Rectal smooth muscle tissue (tissue), 1 donor: ENCODE results near the gene KCNJ4.

Experiments used
- H3K27ac ChIP-seq: one replicate; pipeline ENCODE4 v1.7.0; 2013; ENCODE audit warnings: low read depth, low read length, inconsistent platforms
- H3K27me3 ChIP-seq: one replicate; pipeline ENCODE4 v1.7.0; 2013; ENCODE audit warnings: low read length; ENCODE audit not compliant: control insufficient read depth, insufficient read depth
- H3K36me3 ChIP-seq: one replicate; pipeline ENCODE4 v1.7.0; 2013; ENCODE audit warnings: low read length; ENCODE audit not compliant: control insufficient read depth, insufficient read depth
- H3K4me1 ChIP-seq: one replicate; pipeline ENCODE4 v1.7.0; 2013; ENCODE audit warnings: low read length; ENCODE audit not compliant: control insufficient read depth, insufficient read depth
- H3K4me3 ChIP-seq: one replicate; pipeline ENCODE4 v1.7.0; 2013; ENCODE audit warnings: low read length
- H3K9ac ChIP-seq: one replicate; pipeline ENCODE4 v1.7.0; 2013; ENCODE audit warnings: low read length

KCNJ4 gene

DNA sequence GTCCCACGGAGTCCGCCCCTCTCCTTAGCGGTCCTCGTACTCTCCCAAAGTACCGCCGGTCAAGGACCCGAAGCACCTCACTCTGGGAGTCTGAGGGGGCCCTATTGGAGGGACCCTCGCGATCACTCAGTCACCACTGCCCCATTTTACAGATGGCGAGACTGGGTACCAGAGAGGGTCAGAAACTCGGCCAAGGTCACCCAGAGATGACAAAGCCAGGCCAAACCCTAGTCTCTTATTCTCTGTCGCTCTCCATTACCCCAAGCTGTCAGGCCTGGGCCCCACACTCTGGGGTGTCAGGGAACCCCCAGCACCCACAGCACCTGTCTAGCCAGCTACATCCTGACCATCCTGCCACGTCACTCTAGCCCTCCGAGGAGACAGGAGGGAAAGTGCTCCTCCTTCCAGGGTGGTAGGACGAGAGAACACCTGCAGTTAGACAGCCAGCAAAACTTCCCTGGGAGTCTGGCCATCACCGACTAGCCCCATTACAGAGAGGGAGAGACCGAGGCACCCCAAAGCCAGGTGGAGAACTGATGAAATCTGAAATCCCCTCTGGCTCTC is 1.4 kb upstream of the KCNJ4 start:
- Histone ChIP-seq H3K4me3 (no peak overlapping the region), H3K9ac (no peak overlapping the region), H3K27me3 (peaks cover 46% of the 10 kb centered on the region), H3K36me3 (no peaks in the 10 kb centered on the region), H3K27ac (no peak overlapping the region), H3K4me1 (peaks cover 3% of the 10 kb centered on the region)

DNA sequence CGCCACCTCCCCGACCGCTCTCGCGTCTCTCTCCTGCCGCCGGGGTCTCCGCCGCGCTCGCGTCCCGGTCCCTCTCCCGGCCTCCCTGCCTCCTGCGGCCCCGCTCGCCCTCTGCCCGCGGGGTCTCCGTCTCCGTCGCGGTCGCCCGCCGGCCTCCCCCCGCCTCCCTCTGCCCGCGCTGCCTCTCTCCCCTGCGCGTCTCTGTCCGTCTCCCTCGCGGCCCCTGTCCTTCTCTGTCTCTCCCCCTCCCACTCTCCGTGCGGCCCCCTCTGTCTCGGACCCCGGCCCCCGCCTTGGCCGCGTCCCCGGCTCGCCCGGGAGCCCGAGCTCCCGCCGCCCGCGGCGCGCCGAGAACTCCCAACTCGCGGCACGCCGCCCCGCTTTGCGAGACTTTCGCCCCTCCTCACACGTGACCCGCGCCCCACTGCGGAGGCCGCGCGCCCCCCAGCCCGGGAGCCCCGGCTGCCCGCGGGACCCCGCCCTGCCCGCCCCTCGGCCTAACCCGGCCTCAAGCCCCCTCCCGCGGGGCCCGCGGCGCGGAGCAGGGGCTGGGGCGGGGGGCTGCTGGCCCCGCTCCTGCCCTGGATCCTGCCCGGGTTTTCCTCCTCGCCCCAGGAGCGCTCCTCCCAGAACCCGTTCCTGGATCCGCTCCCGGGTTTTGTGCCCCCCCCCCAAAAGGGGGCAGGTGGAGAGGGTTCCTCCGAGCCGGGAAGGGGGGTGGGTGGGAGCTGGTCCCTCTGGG is 702 bp upstream of the KCNJ4 start:
- Histone ChIP-seq H3K4me3 (peak overlapping the region; percentile 21), H3K36me3 (no peaks in the 10 kb centered on the region), H3K27me3 (peaks cover 46% of the 10 kb centered on the region), H3K9ac (no peak overlapping the region), H3K4me1 (peaks cover 3% of the 10 kb centered on the region), H3K27ac (no peak overlapping the region)

DNA sequence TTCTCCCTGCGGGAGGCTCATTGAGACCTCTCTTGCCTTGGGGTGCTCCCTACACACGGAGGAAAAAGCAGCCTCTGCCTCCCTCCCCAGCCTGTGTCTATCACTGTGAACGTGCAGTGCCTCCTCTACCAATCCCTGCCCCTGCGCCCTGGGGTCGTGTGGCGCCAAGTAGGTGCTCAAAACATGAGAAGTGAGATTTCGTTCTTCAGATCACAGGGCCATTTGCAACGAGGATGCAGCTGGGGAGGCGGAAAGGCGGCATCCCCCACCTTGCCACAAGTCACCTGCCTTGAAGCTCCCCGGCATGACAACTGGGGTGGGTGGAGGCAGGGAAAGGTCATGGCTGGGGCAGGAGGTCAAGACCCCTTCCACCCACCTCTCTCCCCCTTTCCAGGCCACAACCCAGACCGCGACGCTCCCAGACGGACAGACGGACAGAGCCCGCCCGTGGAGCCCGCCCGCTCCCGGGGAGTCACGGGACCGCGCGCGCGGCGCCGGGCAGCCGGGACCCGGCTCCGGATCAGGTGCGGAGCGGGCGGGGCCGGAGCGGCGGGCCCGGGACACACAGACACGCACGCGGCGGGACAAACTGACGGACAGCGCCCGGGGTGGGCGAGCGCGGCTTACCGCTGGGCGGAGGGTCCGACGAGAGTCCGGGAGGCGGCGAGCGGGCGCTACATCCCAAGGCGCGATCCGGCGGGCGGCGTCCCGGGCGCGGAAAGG is 485 bp downstream of the KCNJ4 start:
- peaks cover 43% of the 10 kb centered on the region for H3K27me3 ChIP-seq
- H3K27ac ChIP-seq: no peak overlapping the region
- H3K4me1 ChIP-seq: peaks cover 3% of the 10 kb centered on the region
- H3K36me3 ChIP-seq: no peaks in the 10 kb centered on the region
- H3K4me3 ChIP-seq: peak overlapping the region; percentile 51
- no peak overlapping the region for H3K9ac ChIP-seq

DNA sequence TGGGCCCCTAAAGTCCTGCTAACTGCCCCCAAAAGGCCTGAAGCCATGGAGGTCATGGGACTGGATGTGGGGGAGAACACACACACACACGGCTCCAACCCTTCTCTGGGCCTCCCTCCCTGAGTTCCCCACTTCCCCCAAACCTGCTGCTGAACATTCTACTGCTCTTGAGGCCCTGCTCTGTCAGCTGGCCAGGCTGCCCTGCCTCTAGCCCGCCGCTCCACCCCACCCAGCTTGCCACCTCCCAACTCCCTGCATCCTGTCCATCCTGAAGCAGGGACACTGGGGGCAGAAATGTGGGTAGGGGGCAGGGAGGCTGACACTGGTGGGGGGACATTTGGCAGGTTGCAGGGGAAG is 1.0 kb downstream of the KCNJ4 start:
- H3K27me3 ChIP-seq: peaks cover 41% of the 10 kb centered on the region
- H3K27ac ChIP-seq: no peak overlapping the region
- no peak overlapping the region for H3K4me3 ChIP-seq
- H3K36me3 ChIP-seq: no peaks in the 10 kb centered on the region
- no peak overlapping the region for H3K9ac ChIP-seq
- peaks cover 3% of the 10 kb centered on the region for H3K4me1 ChIP-seq

DNA sequence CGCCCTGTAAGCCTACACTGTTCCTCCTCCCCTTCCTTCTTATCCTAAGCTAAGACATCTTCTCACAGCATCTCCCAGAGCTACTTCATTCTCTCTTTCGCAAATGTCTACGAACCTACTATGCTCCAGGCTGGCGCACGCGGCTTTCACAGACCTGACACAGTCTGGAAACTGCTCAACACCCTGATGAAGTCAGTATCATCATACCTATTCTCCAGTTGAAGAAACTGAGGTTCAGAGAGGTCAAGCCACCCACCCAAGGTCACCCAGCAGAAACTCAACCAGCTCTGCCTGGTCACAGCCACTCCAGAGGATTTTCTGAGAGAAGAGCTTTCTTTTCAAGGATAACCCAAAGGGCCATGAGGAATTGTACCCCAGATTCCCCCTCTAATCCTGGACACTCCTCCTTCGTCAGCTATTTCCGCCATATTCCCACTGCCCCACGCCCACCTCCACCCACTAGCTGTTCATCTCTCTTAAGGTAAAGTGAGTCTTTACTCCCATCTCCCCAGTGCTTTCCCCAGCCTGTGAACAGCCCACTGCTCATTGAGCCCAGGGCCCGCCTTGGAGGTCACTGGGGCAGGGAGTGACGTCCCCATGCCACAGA is 1.8 kb downstream of the KCNJ4 start:
- Histone ChIP-seq H3K27me3 (peaks cover 40% of the 10 kb centered on the region), H3K4me1 (peaks cover 3% of the 10 kb centered on the region), H3K36me3 (no peaks in the 10 kb centered on the region), H3K27ac (no peak overlapping the region), H3K4me3 (no peak overlapping the region), H3K9ac (no peak overlapping the region)

DNA sequence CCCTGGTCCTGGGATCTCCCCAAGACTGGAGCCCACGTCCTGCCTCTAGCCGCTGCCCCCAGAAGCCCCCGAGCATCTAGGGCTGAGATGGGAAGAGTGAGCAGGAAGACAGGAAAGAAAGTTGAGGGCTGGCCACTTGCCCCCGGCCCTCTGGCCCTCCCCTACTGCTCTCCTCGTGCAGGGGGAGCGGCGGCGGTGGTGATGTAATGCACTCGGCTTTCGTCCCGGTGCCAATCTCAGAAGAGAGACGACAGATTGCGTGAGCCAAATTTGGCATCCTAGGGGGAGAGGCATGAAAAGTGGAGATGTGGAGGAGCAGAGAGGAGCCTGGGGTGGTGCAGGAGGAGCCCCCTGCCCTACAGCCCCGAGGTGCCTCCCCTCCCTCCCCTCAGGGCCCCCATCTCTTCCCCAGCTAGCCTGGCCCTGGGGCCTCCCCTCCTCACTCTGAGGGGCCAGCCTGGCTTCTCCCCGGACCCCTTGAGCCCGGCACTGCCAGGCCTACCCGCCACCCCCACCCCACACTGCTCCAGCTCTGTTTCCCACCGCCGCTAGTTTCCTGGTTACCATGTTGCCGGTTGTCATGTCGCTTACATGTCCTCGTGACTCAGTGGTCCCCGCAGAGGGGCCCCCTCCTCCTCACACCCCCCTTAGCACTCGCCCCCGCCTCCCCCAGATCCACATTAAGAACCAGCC is 2.5 kb downstream of the KCNJ4 start:
- Histone ChIP-seq H3K4me3 (no peak overlapping the region), H3K27ac (no peak overlapping the region), H3K4me1 (peaks cover 3% of the 10 kb centered on the region), H3K36me3 (no peaks in the 10 kb centered on the region), H3K27me3 (peaks cover 37% of the 10 kb centered on the region), H3K9ac (no peak overlapping the region)

DNA sequence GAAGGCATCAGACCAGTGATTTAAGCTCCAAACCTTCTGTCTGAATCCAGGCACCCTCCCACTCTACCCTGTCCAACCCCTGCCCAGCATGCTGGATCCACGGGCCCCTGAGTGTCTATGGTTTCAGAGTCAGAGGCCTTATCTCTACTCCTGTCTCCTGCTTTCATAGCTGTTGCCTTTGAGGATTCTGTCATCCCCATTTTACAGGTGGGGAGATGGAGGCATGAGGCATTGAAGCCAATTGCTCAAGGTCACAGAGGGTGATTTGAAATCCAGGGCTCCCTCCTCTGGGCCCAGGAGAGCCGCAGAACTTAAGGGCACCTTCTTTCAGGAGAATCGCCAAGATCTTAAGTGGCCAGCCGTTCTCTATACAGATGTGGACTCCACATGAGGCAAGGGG is 3.1 kb downstream of the KCNJ4 start:
- Histone ChIP-seq H3K27me3 (peaks cover 31% of the 10 kb centered on the region), H3K4me3 (no peak overlapping the region), H3K9ac (no peak overlapping the region), H3K27ac (no peak overlapping the region), H3K36me3 (no peaks in the 10 kb centered on the region), H3K4me1 (peaks cover 3% of the 10 kb centered on the region)

DNA sequence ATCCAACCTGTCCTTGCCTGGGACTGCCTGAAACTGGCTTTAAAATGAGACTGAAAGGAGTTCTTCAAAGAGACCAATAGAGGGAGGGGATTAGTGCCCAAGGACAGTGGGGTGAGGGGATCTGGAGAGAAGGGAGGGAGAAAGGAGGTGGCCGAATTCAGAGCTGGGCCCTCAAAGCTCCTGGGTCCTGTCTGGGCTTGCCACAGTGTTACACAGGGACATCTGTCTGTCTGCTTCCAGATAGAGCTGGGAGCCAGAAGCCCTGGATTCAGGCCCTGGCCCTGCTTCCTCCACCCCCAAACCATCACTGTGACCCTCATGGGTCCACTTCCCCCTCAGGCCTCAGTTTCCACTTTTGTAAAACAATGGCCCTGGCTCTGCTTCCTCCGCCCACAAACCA is 3.6 kb downstream of the KCNJ4 start:
- Histone ChIP-seq H3K9ac (no peak overlapping the region), H3K4me1 (peaks cover 3% of the 10 kb centered on the region), H3K27me3 (peaks cover 30% of the 10 kb centered on the region), H3K4me3 (no peak overlapping the region), H3K36me3 (no peaks in the 10 kb centered on the region), H3K27ac (no peak overlapping the region)

DNA sequence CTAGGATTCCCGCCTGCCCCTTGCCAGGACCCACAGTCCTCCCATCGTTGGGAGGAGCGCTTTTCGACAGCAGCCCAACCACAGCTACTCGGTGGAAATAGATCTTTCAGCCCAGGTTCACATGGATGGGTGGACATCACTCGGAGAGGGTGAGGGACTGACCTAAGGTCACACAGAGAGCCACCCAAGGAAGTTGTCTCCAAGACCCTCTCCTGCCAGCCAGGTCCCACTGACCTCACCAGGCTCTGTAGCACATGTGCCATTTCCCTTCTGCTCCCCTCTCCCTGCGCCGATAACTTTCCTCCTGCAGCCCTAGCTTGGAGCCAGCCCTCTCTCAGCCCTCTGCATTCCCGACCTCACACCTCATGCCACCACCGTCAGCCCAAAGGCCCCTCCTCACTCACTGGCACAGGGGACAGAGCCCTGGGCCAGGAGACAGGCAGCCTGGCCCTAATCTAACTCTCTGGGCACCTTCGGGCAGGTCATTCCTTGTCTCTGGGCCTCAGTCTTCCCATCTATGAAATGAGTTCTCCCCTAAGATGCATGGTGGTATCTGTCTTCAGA is 4.7 kb downstream of the KCNJ4 start:
- H3K27ac ChIP-seq: no peak overlapping the region
- H3K27me3 ChIP-seq: peaks cover 34% of the 10 kb centered on the region
- no peak overlapping the region for H3K4me3 ChIP-seq
- H3K4me1 ChIP-seq: peaks cover 3% of the 10 kb centered on the region
- no peak overlapping the region for H3K9ac ChIP-seq
- no peaks in the 10 kb centered on the region for H3K36me3 ChIP-seq

DNA sequence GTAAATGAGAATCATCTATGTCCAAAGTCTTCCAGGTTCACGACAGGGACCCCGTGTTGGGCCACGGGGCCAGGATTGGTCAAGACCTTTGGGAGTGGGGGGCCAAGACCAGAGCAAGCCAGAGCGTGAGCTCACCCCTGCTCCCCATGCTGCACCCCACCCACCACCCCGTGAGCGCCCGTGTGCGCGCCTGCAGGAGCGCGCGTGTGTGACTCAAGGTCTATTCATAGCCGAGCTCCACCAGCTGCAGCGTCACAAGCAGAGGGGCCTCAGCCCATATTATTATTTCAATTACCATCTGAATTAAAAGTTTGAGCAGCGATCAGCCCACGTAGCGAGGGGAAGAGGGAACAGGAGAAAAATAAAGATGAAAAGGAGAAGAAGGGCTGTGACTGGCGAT is 5.2 kb downstream of the KCNJ4 start:
- Histone ChIP-seq H3K36me3 (no peaks in the 10 kb centered on the region), H3K9ac (no peak overlapping the region), H3K27me3 (peaks cover 36% of the 10 kb centered on the region), H3K4me1 (peaks cover 3% of the 10 kb centered on the region), H3K4me3 (no peak overlapping the region), H3K27ac (no peak overlapping the region)

DNA sequence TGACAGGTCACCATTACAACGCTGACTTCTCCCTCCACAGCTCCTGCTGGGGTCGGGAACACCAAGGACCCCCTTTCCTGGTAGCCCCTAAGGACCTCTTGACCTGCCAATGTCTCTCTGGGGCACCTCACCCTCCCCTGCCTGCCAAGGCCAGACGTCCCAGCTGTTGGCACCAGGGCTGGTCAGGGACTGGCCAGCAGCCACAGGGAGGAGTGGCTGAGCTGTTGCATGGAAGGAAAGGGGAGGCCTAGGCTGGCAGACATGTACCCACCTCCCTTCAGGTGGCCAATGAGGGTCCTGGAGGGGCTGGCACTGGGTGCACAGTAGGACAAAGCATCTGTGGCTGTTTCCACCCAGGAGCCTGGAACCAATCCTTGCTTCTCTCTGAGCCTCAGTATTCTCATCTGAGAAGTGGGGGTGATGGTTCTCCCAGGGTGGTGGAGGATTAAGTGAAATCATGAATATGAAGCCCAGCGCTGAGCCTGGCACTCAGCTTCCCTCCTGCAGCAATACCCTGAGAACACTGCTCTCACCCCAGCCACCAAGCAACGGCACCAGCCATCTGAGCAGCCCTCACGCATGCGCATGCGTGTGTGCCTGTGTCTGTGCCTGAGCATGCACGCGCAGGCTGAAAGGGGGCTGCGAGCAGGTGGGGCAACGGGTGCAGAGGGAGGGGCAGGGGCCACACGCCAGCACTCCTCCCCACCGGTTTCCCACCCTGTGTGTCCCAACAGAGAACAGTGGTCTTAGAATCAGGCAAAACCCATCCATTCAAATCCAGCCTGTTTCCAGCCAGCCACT is 5.9 kb downstream of the KCNJ4 start:
- Histone ChIP-seq H3K36me3 (no peaks in the 10 kb centered on the region), H3K9ac (no peak overlapping the region), H3K4me3 (no peak overlapping the region), H3K27me3 (peaks cover 34% of the 10 kb centered on the region), H3K4me1 (no peaks in the 10 kb centered on the region), H3K27ac (no peak overlapping the region)
